Nephron (organoid): ENCODE measurements around the gene EPDR1.

ENCODE experiments used
- H3K27ac Mint-ChIP-seq, 3 experiments: 2 replicates each; pipeline ENCODE4 v1.8.0; 2020; ENCODE audit warnings: mixed read lengths in 3 of 3, mild to moderate bottlenecking in 2 of 3, moderate library complexity in 1 of 3
- H3K27me3 Mint-ChIP-seq: 2 replicates; pipeline ENCODE4 v1.8.0; 2021; ENCODE audit warnings: low read depth, mild to moderate bottlenecking, moderate library complexity, mixed read lengths
- H3K36me3 Mint-ChIP-seq: 2 replicates; pipeline ENCODE4 v1.8.0; 2020; ENCODE audit warnings: low read depth, mixed read lengths
- H3K4me1 Mint-ChIP-seq: 2 replicates; pipeline ENCODE4 v1.8.0; 2020; ENCODE audit warnings: mixed read lengths
- H3K4me3 Mint-ChIP-seq, 3 experiments: 2 replicates each; pipeline ENCODE4 v1.8.0; 2020; ENCODE audit warnings: mild to moderate bottlenecking in 3 of 3, mixed read lengths in 3 of 3, moderate library complexity in 2 of 3
- H3K9me3 Mint-ChIP-seq: 2 replicates; pipeline ENCODE4 v1.8.0; 2020; ENCODE audit warnings: mixed read lengths
- CTCF ChIP-seq, 3 experiments: fragments of 200-600 bp; sonication (generic); IDR thresholded peaks; one replicate each; pipeline ENCODE4 v1.5.0; 2021; ENCODE audit warnings: antibody characterized with exemption in 3 of 3; ENCODE audit not compliant: unreplicated experiment in 3 of 3

The EPDR1 gene

GRCh38 chr7:37956791-37957190 is 36.4 kb downstream of the EPDR1 start:
- no peaks in the 10 kb centered on the region for H3K9me3 Mint-ChIP-seq
- no peak overlapping the region for H3K27ac Mint-ChIP-seq
- H3K4me3 Mint-ChIP-seq, result no peak overlapping the region
- TF ChIP-seq CTCF (IDR thresholded peaks at IDR 0.05; ENCODE audit: unreplicated experiment in 3 of 3), result no peak
- no peaks in the 10 kb centered on the region for H3K36me3 Mint-ChIP-seq
- no peaks in the 10 kb centered on the region for H3K4me1 Mint-ChIP-seq
- H3K27me3 Mint-ChIP-seq, result no peaks in the 10 kb centered on the region

GRCh38 chr7:37957221-37957970 is 37.0 kb downstream of the EPDR1 start:
- Mint-ChIP-seq H3K9me3 (no peaks in the 10 kb centered on the region), H3K4me1 (no peaks in the 10 kb centered on the region), H3K27me3 (no peaks in the 10 kb centered on the region), H3K36me3 (no peaks in the 10 kb centered on the region), H3K27ac (no peak overlapping the region), H3K4me3 (no peak overlapping the region)
- no peak for TF ChIP-seq CTCF (IDR thresholded peaks at IDR 0.05; ENCODE audit: unreplicated experiment in 3 of 3)

- Mint-ChIP-seq H3K4me1 (no peaks in the 10 kb centered on the region), H3K36me3 (no peaks in the 10 kb centered on the region), H3K27ac (no peak overlapping the region), H3K9me3 (no peaks in the 10 kb centered on the region), H3K4me3 (no peak overlapping the region), H3K27me3 (peaks cover 3% of the 10 kb centered on the region)
- no peak for TF ChIP-seq CTCF (IDR thresholded peaks at IDR 0.05; ENCODE audit: unreplicated experiment in 3 of 3)
These were observed 40.0 kb downstream of the EPDR1 start for GRCh38 chr7:37960483-37960882.

GRCh38 chr7:37961251-37961650 is 40.8 kb downstream of the EPDR1 start:
- TF ChIP-seq CTCF (IDR thresholded peaks at IDR 0.05; ENCODE audit: unreplicated experiment in 3 of 3), result no peak
- peaks cover 3% of the 10 kb centered on the region for H3K27me3 Mint-ChIP-seq

GRCh38 chr7:37964196-37964595 is 43.8 kb downstream of the EPDR1 start:
- H3K36me3 Mint-ChIP-seq, result no peaks in the 10 kb centered on the region
- H3K4me3 Mint-ChIP-seq, result no peak overlapping the region
- no peaks in the 10 kb centered on the region for H3K9me3 Mint-ChIP-seq
- H3K27me3 Mint-ChIP-seq, result peaks cover 3% of the 10 kb centered on the region
- no peak overlapping the region for H3K27ac Mint-ChIP-seq
- peaks cover 6% of the 10 kb centered on the region for H3K4me1 Mint-ChIP-seq
- TF ChIP-seq CTCF (IDR thresholded peaks at IDR 0.05; ENCODE audit: unreplicated experiment in 3 of 3), result no peak

More at GRCh38 chr7:37961251-37961650, 40.8 kb downstream of the EPDR1 start:
- Mint-ChIP-seq H3K4me3 (no peak overlapping the region), H3K27ac (peak overlapping the region in 1 of 3 experiments; percentile 41), H3K4me1 (no peaks in the 10 kb centered on the region), H3K9me3 (no peaks in the 10 kb centered on the region), H3K36me3 (no peaks in the 10 kb centered on the region)

- no peak for TF ChIP-seq CTCF (IDR thresholded peaks at IDR 0.05; ENCODE audit: unreplicated experiment in 3 of 3)
- no peaks in the 10 kb centered on the region for H3K9me3 Mint-ChIP-seq
- H3K36me3 Mint-ChIP-seq, result no peaks in the 10 kb centered on the region
- no peaks in the 10 kb centered on the region for H3K27me3 Mint-ChIP-seq
- no peak overlapping the region for H3K27ac Mint-ChIP-seq
- no peak overlapping the region for H3K4me3 Mint-ChIP-seq
- peaks cover 24% of the 10 kb centered on the region for H3K4me1 Mint-ChIP-seq
These were observed 49.8 kb downstream of the EPDR1 start for GRCh38 chr7:37970211-37970610.
